ENCODE measurements around the gene LRP3. TPM values are rescaled to one million over a fixed set of nuclear protein-coding genes. Genes with fewer than 3 reads are reported as not detected.

LRP3 gene
- total and polyA plus RNA-seq, 7 donors, result 3.9 to 31.5 (median 17.1) TPM

DNA sequence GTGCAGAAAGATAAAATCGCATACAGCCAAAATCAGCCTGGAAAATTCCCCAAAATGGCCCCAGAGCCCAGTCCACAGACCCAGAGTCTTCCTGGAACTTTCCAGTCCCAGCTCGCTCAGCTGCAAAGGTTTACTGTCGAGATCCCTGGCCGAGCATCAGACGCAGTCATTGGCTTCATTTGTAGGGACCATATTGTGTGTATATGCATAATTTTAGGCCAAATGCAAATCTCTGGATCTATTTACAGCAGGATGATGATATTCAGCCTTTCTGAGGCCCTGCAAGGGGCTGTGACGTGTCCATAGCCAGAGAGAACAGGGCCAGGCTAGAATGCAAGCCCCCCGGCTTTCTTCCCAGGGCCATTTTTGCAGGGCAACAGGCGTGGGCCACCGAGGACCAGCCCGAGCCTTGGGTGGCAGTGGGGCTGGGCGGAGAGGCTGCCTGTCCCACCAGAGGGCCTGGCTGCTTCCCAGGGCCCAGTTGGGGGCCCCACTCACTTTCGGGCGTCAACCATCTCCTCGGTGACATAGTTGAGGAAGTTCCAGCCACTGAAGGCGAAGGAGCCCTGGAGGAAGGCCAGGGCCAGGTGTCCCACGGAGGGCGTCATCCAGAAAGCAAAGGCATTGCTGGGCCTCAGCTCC, 17.8 kb downstream of the LRP3 start:
- H3K36me3 ChIP-seq, result peaks cover 0 to 7% (median 2%) of the 10 kb centered on the region in 4 donors
- 74 to 75% methylated on average over 17 of the region's 17 CpGs for WGBS, 2 donors
- no peak overlapping the region for H3K27ac ChIP-seq
- DNase-seq, result no peak
- no peaks in the 10 kb centered on the region for H3K4me1 ChIP-seq
- intact Hi-C loops (cut with DNase I), result no loop called here
- H3K4me3 ChIP-seq, result no peak overlapping the region
- H3K9me3 ChIP-seq, result no peaks in the 10 kb centered on the region
- TF ChIP-seq EP300 (IDR thresholded peaks at IDR 0.05) (no peak), POLR2A (IDR thresholded peaks at IDR 0.05) (no peak), POLR2AphosphoS5 (IDR thresholded peaks at IDR 0.05) (no peak)
- TF ChIP-seq, protein P1, sequence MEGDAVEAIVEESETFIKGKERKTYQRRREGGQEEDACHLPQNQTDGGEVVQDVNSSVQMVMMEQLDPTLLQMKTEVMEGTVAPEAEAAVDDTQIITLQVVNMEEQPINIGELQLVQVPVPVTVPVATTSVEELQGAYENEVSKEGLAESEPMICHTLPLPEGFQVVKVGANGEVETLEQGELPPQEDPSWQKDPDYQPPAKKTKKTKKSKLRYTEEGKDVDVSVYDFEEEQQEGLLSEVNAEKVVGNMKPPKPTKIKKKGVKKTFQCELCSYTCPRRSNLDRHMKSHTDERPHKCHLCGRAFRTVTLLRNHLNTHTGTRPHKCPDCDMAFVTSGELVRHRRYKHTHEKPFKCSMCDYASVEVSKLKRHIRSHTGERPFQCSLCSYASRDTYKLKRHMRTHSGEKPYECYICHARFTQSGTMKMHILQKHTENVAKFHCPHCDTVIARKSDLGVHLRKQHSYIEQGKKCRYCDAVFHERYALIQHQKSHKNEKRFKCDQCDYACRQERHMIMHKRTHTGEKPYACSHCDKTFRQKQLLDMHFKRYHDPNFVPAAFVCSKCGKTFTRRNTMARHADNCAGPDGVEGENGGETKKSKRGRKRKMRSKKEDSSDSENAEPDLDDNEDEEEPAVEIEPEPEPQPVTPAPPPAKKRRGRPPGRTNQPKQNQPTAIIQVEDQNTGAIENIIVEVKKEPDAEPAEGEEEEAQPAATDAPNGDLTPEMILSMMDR (IDR thresholded peaks at IDR 0.05), result no peak
- H3K27me3 ChIP-seq, result no peaks in the 10 kb centered on the region

DNA sequence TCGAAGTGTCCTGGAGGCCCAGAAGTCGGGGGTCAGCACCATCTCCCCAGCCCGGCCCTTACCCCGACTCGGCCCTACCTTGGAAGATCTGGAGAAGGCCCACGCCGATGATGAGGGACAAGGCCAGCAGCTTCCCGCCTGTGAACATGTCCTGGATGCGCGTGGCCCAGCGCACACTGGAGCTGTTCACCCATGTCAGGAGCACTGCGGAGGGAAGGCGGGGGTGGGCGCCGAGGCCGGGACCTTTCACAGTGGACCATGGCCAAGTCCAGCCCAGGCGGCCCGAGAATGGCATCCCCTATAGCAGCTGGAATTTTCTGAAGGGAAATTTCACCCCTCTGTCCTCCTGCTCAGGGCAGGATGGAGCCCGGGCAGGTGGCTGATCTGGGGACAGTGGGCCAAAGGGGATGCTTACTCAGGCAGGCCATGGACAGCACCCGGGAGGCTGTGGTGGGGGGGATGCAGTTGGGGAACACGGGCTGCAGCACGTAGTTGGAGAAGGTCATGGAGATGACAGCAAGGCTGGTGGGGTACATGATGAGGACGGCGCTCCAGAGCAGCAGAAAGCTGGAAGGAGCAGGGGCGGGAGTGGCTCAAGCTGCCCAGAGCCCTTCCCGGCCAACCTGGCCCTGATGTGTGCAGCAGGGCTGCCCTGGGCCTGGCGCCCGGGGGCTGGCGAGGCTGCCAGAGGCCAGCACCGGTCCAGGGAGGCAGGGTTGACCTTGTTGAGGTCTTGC, 18.5 kb downstream of the LRP3 start:
- TF ChIP-seq POLR2AphosphoS5 (IDR thresholded peaks at IDR 0.05) (no peak), EP300 (IDR thresholded peaks at IDR 0.05) (no peak), POLR2A (IDR thresholded peaks at IDR 0.05) (no peak)
- TF ChIP-seq, protein P1 (IDR thresholded peaks at IDR 0.05), result no peak
- WGBS, 2 donors, result 82 to 88% methylated on average over 30 of the region's 30 CpGs
- peaks cover 0 to under 1% (median 0%) of the 10 kb centered on the region in 4 donors for H3K36me3 ChIP-seq
- no peak overlapping the region for H3K4me3 ChIP-seq
- H3K4me1 ChIP-seq, result no peaks in the 10 kb centered on the region
- intact Hi-C loops (cut with DNase I), result no loop called here
- H3K27ac ChIP-seq, result no peak overlapping the region
- no peaks in the 10 kb centered on the region for H3K27me3 ChIP-seq
- H3K9me3 ChIP-seq, result no peaks in the 10 kb centered on the region
- no peak for DNase-seq

DNA sequence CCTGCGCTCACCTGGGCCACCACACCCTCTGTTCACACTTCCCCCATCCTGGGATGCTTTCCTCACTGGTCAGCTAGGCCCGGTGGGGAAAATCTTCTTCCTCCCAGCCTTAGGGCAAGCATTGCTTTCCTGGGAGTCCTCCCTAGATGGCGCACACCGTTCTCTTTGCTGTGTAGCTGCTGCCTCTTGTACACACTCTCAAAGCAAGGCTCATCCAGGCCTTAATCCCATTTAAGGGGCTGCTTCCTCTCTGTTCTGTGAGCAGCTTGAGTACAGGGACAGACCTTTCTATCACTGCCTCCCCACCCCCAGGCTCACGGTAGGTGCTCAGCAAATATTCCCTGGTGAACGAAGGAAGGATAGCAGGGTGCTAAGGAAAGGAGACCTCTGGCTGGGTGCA, 20.5 kb downstream of the LRP3 start:
- no peaks in the 10 kb centered on the region for H3K9me3 ChIP-seq
- no peak overlapping the region for H3K4me3 ChIP-seq
- no peaks in the 10 kb centered on the region for H3K4me1 ChIP-seq
- no peaks in the 10 kb centered on the region for H3K27me3 ChIP-seq
- DNase-seq, result no peak
- no peak overlapping the region for H3K27ac ChIP-seq
- 28 to 57% methylated on average over 6 of the region's 6 CpGs for WGBS, 2 donors
- intact Hi-C loops (cut with DNase I), result no loop called here
- TF ChIP-seq EP300 (IDR thresholded peaks at IDR 0.05) (no peak), POLR2A (IDR thresholded peaks at IDR 0.05) (no peak), POLR2AphosphoS5 (IDR thresholded peaks at IDR 0.05) (no peak)
- TF ChIP-seq, protein P1 (IDR thresholded peaks at IDR 0.05), result no peak
- no peaks in the 10 kb centered on the region for H3K36me3 ChIP-seq

DNA sequence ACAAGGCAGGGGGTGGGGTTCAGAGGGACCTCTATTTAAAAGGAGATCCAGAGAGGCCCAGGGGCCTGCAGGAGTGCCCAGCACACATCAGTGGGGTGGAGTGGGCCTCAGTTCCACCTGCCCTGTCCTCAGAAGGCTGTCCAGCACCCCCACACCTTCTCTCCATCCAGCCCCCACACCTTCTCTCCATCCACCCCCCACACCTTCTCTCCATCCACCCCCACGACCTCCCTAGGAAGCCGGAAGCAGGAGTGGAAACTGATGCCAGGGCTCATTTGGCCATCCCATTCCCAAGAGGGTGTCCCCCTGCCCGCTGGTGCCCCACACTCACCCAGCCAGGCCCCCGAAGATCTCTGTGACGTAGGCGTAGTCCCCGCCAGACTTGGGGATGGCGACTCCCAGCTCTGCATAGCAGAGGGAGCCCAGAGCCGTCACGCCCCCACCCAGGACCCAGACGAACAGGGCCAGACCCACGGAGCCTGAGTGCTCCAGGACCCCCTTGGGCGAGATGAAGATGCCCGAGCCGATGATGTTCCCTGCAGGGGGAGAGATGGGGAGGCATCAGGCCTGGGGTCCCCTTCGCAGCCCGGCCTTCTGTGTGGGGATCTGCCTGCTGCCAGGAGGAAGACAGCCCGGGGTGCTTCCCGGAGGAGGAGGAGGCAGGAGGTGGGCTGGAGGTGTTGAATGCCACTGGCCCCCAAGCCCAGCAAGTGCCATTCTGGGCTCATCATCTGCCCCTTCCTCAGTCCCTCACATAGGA, 21.5 kb downstream of the LRP3 start:
- no peak overlapping the region for H3K27ac ChIP-seq
- intact Hi-C loops (cut with DNase I), result no loop called here
- no peaks in the 10 kb centered on the region for H3K4me1 ChIP-seq
- TF ChIP-seq POLR2A (IDR thresholded peaks at IDR 0.05) (no peak), POLR2AphosphoS5 (IDR thresholded peaks at IDR 0.05) (no peak), EP300 (IDR thresholded peaks at IDR 0.05) (no peak)
- TF ChIP-seq, protein P1 (IDR thresholded peaks at IDR 0.05), result no peak
- no peaks in the 10 kb centered on the region for H3K9me3 ChIP-seq
- peaks cover 0 to under 1% (median 0%) of the 10 kb centered on the region in 3 donors for H3K27me3 ChIP-seq
- no peak overlapping the region for H3K4me3 ChIP-seq
- no peaks in the 10 kb centered on the region for H3K36me3 ChIP-seq
- WGBS, 2 donors, result 93 to 94% methylated on average over 19 of the region's 19 CpGs
- no peak for DNase-seq

Data from sigmoid colon (tissue), 7 donors.